ENCODE results near the gene GMPR.

DNA sequence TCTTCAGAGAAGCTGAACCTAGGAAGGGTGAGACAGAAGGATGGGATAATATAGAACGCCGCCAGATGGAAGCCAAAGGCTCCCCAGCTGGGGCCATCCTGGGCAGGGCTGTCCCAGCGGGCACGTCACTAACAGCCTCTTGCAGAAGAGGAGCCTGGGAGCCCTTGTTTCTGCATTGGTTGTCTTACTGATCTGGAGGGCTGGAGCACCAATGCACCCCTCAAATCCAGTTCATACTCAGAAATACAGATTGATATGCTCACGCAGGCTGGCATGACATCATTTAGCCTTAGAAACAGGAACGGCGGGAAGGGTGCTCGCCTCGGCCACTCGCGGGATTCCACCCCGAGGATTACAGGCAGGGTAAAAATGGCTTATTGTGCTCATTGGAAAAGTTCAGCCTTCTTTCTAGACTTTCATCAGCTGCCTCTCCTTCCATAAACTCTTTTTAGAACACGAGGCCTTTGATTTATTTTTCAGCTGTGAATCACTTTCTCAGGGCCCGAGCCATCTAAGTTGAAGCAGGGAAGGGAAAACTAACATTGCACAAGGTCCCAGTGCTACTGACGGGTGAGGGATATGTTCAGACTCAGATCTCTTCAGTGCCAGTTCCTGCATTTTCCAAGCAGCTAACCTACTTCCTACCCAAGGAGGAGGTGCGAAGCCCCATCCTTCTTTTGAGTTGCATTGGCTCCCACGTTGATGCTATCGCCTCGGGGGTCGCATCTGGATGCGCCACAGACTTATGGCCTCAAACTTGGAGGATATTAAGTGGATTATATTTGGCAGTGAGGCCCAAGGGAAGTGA is 82.3 kb downstream of the GMPR start:
- no peak for TF ChIP-seq POLR2A (IDR thresholded peaks at IDR 0.05; ENCODE audit: low read depth, low read length)
- TF ChIP-seq, protein P1, sequence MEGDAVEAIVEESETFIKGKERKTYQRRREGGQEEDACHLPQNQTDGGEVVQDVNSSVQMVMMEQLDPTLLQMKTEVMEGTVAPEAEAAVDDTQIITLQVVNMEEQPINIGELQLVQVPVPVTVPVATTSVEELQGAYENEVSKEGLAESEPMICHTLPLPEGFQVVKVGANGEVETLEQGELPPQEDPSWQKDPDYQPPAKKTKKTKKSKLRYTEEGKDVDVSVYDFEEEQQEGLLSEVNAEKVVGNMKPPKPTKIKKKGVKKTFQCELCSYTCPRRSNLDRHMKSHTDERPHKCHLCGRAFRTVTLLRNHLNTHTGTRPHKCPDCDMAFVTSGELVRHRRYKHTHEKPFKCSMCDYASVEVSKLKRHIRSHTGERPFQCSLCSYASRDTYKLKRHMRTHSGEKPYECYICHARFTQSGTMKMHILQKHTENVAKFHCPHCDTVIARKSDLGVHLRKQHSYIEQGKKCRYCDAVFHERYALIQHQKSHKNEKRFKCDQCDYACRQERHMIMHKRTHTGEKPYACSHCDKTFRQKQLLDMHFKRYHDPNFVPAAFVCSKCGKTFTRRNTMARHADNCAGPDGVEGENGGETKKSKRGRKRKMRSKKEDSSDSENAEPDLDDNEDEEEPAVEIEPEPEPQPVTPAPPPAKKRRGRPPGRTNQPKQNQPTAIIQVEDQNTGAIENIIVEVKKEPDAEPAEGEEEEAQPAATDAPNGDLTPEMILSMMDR (IDR thresholded peaks at IDR 0.05; ENCODE audit: extremely low read depth in 1 of 2, insufficient read depth in 1 of 2, low read depth in 1 of 2, low read length in 2 of 2), result no peak

Data from endothelial cell of umbilical vein (primary cell).